HEK293 (cell line): ENCODE results near the gene MKLN1.

Source experiments
- CTCF ChIA-PET: fragments of 350-600 bp; formaldehyde crosslinking; extraction: SDS; loops from one replicate; lab custom pipeline; 2021; ENCODE audit warnings: antibody characterized with exemption; lab: Yijun Ruan, JAX
- POLR2A ChIA-PET: fragments of 300-600 bp; formaldehyde crosslinking; extraction: SDS; loops from one replicate; lab custom pipeline; 2020; ENCODE audit warnings: antibody characterized with exemption, inconsistent platforms; lab: Yijun Ruan, JAX
- H3K27ac ChIP-seq: fragments of 200-500 bp; sonication (Bioruptor generic); 2 replicates; pipeline ENCODE4 v1.5.1; 2014; ENCODE audit warnings: low read depth, low read length, control low read depth, inconsistent platforms; ENCODE audit errors: extremely low read depth
- H3K36me3 ChIP-seq, 2 experiments: fragments of 200-500 bp in 1 of 2; sonication (Bioruptor generic) in 1 of 2; 1 replicate in 1 of 2; 2 replicates in 1 of 2; pipeline ENCODE4 v1.5.1; 2014 to 2017; ENCODE audit warnings: inconsistent platforms in 2 of 2, low read length in 2 of 2; ENCODE audit not compliant: control insufficient read depth in 2 of 2, insufficient read depth in 1 of 2
- H3K4me1 ChIP-seq: fragments of 200-500 bp; sonication (Bioruptor generic); 2 replicates; pipeline ENCODE4 v1.5.1; 2014; ENCODE audit warnings: mild to moderate bottlenecking, low read length, inconsistent platforms; ENCODE audit not compliant: control insufficient read depth, insufficient read depth
- H3K4me3 ChIP-seq: 2 replicates; pipeline ENCODE4 v1.5.1; 2011; ENCODE audit warnings: low read depth, mild to moderate bottlenecking, control low read depth, low read length, moderate library complexity
- H3K9me3 ChIP-seq: fragments of 200-500 bp; sonication (Bioruptor generic); 2 replicates; pipeline ENCODE4 v1.5.1; 2014; ENCODE audit warnings: low read depth, low read length, inconsistent platforms; ENCODE audit not compliant: control insufficient read depth, insufficient read depth
- ATF2 ChIP-seq: fragments of 450-650 bp; formaldehyde crosslinking; IDR thresholded peaks from 2 replicates; pipeline ENCODE4 v1.5.1; 2016; ENCODE audit warnings: missing biosample characterization, missing genetic modification characterization, low read depth
- ELK4 ChIP-seq: IDR thresholded peaks from 2 replicates; pipeline ENCODE4 v1.6.1; 2011; ENCODE audit warnings: mild to moderate bottlenecking, low read depth, low read length, borderline replicate concordance
- GLIS1 ChIP-seq: fragments of 450-650 bp; formaldehyde crosslinking; IDR thresholded peaks from 2 replicates; pipeline ENCODE4 v1.5.1; 2016; ENCODE audit warnings: missing biosample characterization, missing genetic modification characterization
- KLF1 ChIP-seq: fragments of 450-650 bp; formaldehyde crosslinking; IDR thresholded peaks from 2 replicates; pipeline ENCODE4 v1.5.1; 2016; ENCODE audit warnings: missing biosample characterization, missing genetic modification characterization
- KLF17 ChIP-seq: fragments of 450-650 bp; formaldehyde crosslinking; IDR thresholded peaks from 2 replicates; pipeline ENCODE4 v1.5.1; 2016; ENCODE audit warnings: missing biosample characterization, missing genetic modification characterization
- PBX3 ChIP-seq: sonication (generic); formaldehyde crosslinking; IDR thresholded peaks from 2 replicates; pipeline ENCODE4 v1.8.1; 2022; ENCODE audit warnings: mild to moderate bottlenecking, moderate library complexity, missing genetic modification reagents
- PRDM1 ChIP-seq: fragments of 450-650 bp; formaldehyde crosslinking; IDR thresholded peaks from 2 replicates; pipeline ENCODE4; 2016; ENCODE audit warnings: missing biosample characterization, missing genetic modification characterization
- SCRT2 ChIP-seq: fragments of 450-650 bp; formaldehyde crosslinking; IDR thresholded peaks from 2 replicates; pipeline ENCODE4 v1.5.1; 2016; ENCODE audit warnings: missing biosample characterization, missing genetic modification characterization
- ZBTB8A ChIP-seq: fragments of 450-650 bp; formaldehyde crosslinking; IDR thresholded peaks from 2 replicates; pipeline ENCODE4 v1.5.1; 2016; ENCODE audit warnings: missing biosample characterization, missing genetic modification characterization
- ZNF174 ChIP-seq: fragments of 450-650 bp; formaldehyde crosslinking; IDR thresholded peaks from 2 replicates; pipeline ENCODE4 v1.5.0; 2017; ENCODE audit warnings: missing biosample characterization, mild to moderate bottlenecking, missing genetic modification characterization
- ZNF184 ChIP-seq: fragments of 450-650 bp; IDR thresholded peaks from 2 replicates; pipeline ENCODE4 v1.5.1; 2018; ENCODE audit warnings: missing biosample characterization, mild to moderate bottlenecking, missing genetic modification characterization
- ZNF223 ChIP-seq: fragments of 450-650 bp; formaldehyde crosslinking; IDR thresholded peaks from 2 replicates; pipeline ENCODE4 v1.5.1; 2016; ENCODE audit warnings: missing biosample characterization, missing genetic modification characterization
- ZNF335 ChIP-seq: fragments of 450-650 bp; formaldehyde crosslinking; conservative IDR thresholded peaks from 2 replicates; pipeline ENCODE4 v1.5.1; 2016; ENCODE audit warnings: missing biosample characterization, missing genetic modification characterization
- ZNF37A ChIP-seq: fragments of 450-650 bp; IDR thresholded peaks from 2 replicates; pipeline ENCODE4 v1.5.1; 2018; ENCODE audit warnings: missing biosample characterization, missing genetic modification characterization
- ZNF404 ChIP-seq: fragments of 450-650 bp; formaldehyde crosslinking; IDR thresholded peaks from 2 replicates; pipeline ENCODE4 v1.5.1; 2017; ENCODE audit warnings: missing biosample characterization, missing genetic modification characterization
- ZNF518A ChIP-seq: fragments of 450-650 bp; formaldehyde crosslinking; conservative IDR thresholded peaks from 2 replicates; pipeline ENCODE4 v1.5.1; 2016; ENCODE audit warnings: low read depth, missing biosample characterization, missing genetic modification characterization
- ZNF544 ChIP-seq: fragments of 450-650 bp; formaldehyde crosslinking; IDR thresholded peaks from 2 replicates; pipeline ENCODE4 v1.5.0; 2017; ENCODE audit warnings: missing biosample characterization, missing genetic modification characterization
- ZNF561 ChIP-seq: fragments of 450-650 bp; IDR thresholded peaks from 2 replicates; pipeline ENCODE4 v1.5.1; 2018; ENCODE audit warnings: missing biosample characterization, missing genetic modification characterization, borderline replicate concordance
- ZNF629 ChIP-seq: fragments of 450-650 bp; formaldehyde crosslinking; IDR thresholded peaks from 2 replicates; pipeline ENCODE4 v1.5.1; 2017; ENCODE audit warnings: missing biosample characterization, missing genetic modification characterization
- ZNF677 ChIP-seq: fragments of 450-650 bp; IDR thresholded peaks from 2 replicates; pipeline ENCODE4 v1.5.0; 2018; ENCODE audit warnings: missing biosample characterization, mild to moderate bottlenecking, missing genetic modification characterization, moderate library complexity
- ZNF792 ChIP-seq: fragments of 450-650 bp; formaldehyde crosslinking; IDR thresholded peaks from 2 replicates; pipeline ENCODE4 v1.5.1; 2016; ENCODE audit warnings: missing biosample characterization, missing genetic modification characterization
- ZNF843 ChIP-seq: fragments of 450-650 bp; formaldehyde crosslinking; IDR thresholded peaks from 2 replicates; pipeline ENCODE4 v1.5.1; 2016; ENCODE audit warnings: missing biosample characterization, missing genetic modification characterization
- ZSCAN30 ChIP-seq: fragments of 450-650 bp; IDR thresholded peaks from 2 replicates; pipeline ENCODE4 v1.5.1; 2018; ENCODE audit warnings: missing biosample characterization, mild to moderate bottlenecking, missing genetic modification characterization, moderate library complexity
- ZXDB ChIP-seq: fragments of 450-650 bp; formaldehyde crosslinking; IDR thresholded peaks from 2 replicates; pipeline ENCODE4 v1.5.1; 2016; ENCODE audit warnings: missing biosample characterization, missing genetic modification characterization

Gene MKLN1

GRCh38 chr7:131326576-131326975, 1.1 kb upstream of the MKLN1 start:
- POLR2A ChIA-PET, result interaction anchor here (0.6 to 1.4 kb wide), 5 partner anchors 11 to 441 kb away, joined by 3 to 4 read pairs (median 4); no protein-coding TSS in a partner anchor
- Histone ChIP-seq H3K4me3 (no peak overlapping the region), H3K36me3 (no peaks in the 10 kb centered on the region), H3K9me3 (no peaks in the 10 kb centered on the region), H3K27ac (no peak overlapping the region), H3K4me1 (no peaks in the 10 kb centered on the region)
- CTCF ChIA-PET, result interaction anchor here (1.1 to 1.3 kb wide), 2 partner anchors 39 to 258 kb away, joined by 3 read pairs; no protein-coding TSS in a partner anchor
- TF ChIP-seq ZNF404 (tag by site-specific recombination) (no peak), ZBTB8A (tag by site-specific recombination) (no peak), ZNF518A (tag by site-specific recombination) (no peak), GLIS1 (tag by site-specific recombination) (no peak), ZNF174 (tag by site-specific recombination) (no peak), ELK4 (no peak), PBX3 (no peak), KLF17 (tag by site-specific recombination) (no peak)

GRCh38 chr7:131327049-131327625, 539 bp upstream of the MKLN1 start:
- H3K4me1 ChIP-seq, result no peaks in the 10 kb centered on the region
- TF ChIP-seq ZNF223 (tag by site-specific recombination), result no peak
- no peak for TF ChIP-seq ZXDB
- TF ChIP-seq ZNF629, result no peak
- no peak for TF ChIP-seq ZNF792 (tag by site-specific recombination)
- no peak for TF ChIP-seq ATF2 (tag by site-specific recombination)
- TF ChIP-seq ELK4, result no peak
- no peak for TF ChIP-seq PRDM1 (tag by site-specific recombination)
- TF ChIP-seq ZNF561, result 0 out of 2 replicates have a peak, but pooled peaks have one; percentile 9
- no peak for TF ChIP-seq ZNF677 (tag by site-specific recombination)
- TF ChIP-seq SCRT2 (tag by site-specific recombination), result no peak
- no peak for TF ChIP-seq ZNF184
- peak; percentile 75; the same call in 1 of the 2 replicates for TF ChIP-seq ZNF335 (tag by site-specific recombination)
- no peak for TF ChIP-seq ZNF544 (tag by site-specific recombination)
- no peak for TF ChIP-seq KLF1 (tag by site-specific recombination)
- TF ChIP-seq ZNF37A (tag by site-specific recombination), result no peak
- TF ChIP-seq ZSCAN30, result no peak
- TF ChIP-seq ZNF843 (tag by site-specific recombination), result no peak
- TF ChIP-seq ZNF174 (tag by site-specific recombination), result no peak

More at GRCh38 chr7:131327049-131327625, 539 bp upstream of the MKLN1 start:
- peak overlapping the region; percentile 93 for H3K4me3 ChIP-seq
- H3K36me3 ChIP-seq, result no peaks in the 10 kb centered on the region
- ChIA-PET POLR2A (interaction anchor here (0.6 to 1.4 kb wide), 7 partner anchors 12 to 423 kb away, joined by 3 to 5 read pairs (median 3); no protein-coding TSS in a partner anchor), CTCF (interaction anchor here (0.7 to 1.3 kb wide), 4 partner anchors 32 to 258 kb away, joined by 3 to 5 read pairs (median 4); no protein-coding TSS in a partner anchor)
- no peaks in the 10 kb centered on the region for H3K9me3 ChIP-seq
- H3K27ac ChIP-seq, result peak overlapping the region; percentile 95; the same call in 1 of the 2 replicates
